ENCODE results near the gene COA5.

Gene COA5

DNA sequence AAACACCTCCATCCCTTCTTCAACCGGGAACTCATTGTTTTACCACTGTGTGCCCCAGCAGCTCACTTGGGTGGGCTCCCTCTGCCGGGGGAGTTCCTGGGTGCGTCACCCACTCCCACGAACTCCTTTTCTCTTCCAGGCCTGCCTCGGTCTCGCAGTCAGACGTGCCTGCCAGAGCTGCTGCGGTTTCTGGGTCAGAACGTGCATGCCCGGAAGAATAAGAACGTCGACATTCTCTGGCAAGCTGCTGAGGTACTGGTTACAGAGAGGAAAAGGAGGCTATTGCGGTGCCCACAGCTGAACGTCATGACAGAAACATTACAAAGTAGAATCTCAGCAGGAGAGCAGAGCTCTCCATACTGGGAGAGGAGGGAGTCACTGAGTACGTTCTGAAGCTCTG is 35.6 kb downstream of the COA5 start:
- FAIRE-seq (no peak), DNase-seq (ENCODE audit: insufficient read length, low spot score) (no peak)

GRCh38 chr2:98572211-98572610 is 36.1 kb downstream of the COA5 start:
- DNase-seq (ENCODE audit: insufficient read length, low spot score) (no peak), FAIRE-seq (no peak)

DNA sequence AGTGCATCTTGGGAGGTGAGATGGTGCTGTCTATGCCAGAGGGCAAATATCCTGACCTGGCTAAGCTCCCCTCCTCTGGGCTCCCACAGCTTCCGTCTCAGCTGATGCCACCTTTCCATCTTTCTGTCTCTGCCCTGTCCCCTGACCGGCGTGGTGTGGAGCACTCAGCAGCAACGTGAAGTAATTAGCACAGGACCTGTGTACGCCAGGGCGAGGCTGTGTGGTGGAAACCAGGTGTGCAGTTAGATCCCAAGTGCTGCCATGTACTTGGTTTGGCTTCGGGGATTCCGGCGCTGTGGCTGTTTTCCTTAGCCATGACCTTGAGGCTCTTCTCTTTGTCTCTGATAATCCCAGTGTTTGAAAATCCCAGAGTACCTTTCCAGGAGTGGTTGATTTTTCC is 36.5 kb downstream of the COA5 start:
- DNase-seq (ENCODE audit: insufficient read length, low spot score) (no peak), FAIRE-seq (no peak)

DNA sequence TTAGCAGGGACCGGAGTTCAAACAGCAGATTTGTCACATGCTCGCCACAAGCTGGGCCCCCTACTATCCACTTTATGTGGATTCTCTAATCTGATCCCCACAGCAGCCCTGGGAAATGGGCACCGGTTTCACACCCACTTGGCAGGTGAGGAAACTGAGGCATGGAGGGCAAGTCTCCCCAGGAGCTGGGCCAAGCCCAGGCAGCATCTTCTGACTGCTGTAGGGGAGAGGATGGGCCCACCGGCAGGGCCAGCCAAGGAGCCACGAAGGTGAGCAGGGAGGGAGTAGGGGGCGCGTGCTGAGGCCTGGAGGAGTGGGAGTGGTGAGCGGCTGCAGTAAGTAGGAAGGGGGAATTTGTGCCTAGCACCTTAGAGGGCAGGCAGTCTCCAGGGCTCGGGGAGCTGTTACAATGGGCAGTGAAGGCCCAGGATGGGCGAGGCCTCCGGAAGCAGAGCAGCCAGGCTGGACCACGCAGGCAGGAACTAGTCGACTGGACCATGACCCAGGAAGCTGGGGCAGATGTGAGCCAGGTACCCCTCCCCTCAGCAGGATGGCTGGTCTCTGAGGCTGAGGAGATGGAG is 37.1 kb downstream of the COA5 start:
- DNase-seq (ENCODE audit: insufficient read length, low spot score) (no peak), FAIRE-seq (no peak)

DNA sequence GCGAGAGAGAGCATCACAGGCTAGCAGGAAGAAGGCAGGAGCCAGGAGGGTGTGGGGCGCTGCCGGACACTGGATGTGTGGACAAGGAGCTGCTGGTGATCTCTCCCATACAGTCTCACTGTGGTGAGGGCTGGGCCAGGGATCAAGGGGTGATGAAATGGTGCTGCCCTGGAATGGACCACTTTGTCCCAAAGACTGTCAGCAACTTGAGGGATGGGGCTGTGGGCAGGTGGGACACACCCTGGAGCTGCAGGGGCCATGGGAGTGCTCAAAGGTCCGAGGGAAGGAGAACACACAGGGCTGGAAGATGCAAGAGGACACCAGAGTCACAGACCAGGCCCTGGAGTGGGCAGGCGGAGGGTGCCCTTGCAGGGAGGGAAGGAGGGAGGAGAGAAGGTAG is 38.0 kb downstream of the COA5 start:
- no peak for FAIRE-seq
- DNase-seq (ENCODE audit: insufficient read length, low spot score): no peak

GRCh38 chr2:98569915-98570314 is 38.4 kb downstream of the COA5 start:
- DNase-seq (ENCODE audit: insufficient read length, low spot score) (no peak), FAIRE-seq (no peak)

DNA sequence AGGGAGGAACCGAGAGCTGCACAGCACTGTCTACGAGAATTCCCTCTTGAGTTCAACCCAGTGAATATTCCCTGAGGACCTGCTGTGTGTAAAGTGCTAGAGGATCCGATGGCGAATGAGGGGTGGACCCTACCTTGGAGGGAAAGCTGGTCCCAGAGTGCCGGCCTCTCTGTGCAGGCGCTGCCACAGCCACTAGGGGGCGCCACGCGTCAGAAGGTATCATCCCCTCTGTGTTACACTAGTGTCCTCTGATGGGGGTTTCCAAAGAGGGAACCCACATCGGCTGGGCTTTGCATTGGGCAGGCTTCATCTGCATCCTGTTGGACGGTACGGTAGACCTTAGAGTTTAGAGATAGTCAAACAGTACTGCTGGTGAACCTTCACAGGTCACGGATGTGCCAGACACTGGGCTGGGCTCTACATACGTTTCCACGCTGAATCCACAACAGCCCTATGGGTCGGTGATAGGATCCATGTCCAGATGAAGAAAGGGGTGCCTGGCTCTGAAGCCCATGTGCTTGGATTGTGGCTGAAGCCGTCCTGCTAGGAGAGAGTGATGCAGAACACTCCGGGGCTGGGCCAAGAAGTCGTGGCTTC is 39.0 kb downstream of the COA5 start:
- FAIRE-seq (peak; percentile 33), DNase-seq (ENCODE audit: insufficient read length, low spot score) (peak; percentile 69)

DNA sequence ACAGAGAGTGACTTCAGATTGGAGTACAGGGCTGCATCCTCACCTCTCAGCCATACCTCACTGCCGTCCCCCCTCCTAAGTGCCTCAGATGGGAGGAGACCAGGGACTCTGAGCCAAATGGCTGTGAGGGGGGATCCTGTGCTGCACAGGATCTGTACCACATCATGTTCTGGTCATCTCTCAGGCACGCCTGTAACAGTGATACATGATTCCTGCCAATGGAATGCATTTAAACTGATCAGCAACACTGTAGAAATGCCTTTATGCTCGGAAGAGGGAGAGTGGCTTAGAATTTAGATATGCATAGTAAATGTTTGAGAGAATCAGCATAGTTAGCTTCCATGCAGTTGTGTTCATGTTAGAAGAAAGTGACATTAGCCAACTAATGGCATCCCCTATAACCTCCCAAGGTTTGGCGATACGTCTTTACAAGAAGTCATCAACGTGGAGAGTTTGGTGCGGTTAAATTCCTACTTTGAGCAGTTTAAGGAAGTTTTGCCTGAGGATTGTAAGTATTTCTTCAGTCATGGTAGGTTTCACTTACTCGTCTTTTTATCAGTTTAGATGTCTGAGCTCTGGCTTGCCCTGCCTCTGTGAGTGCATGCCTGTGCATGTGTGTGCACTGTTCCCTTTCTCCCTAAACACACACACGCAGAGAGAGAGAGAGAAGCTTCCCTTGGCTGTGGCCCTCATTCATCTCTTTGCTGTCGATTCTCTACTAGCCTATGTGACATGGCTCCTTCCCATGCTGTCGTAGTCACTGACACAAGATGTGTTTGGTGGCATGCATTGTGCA is 40.0 kb downstream of the COA5 start:
- no peak for DNase-seq (ENCODE audit: insufficient read length, low spot score)
- peak; percentile 81 for FAIRE-seq

- no peak for DNase-seq (ENCODE audit: insufficient read length, low spot score)
- no peak for FAIRE-seq
These were observed 42.4 kb downstream of the COA5 start for GRCh38 chr2:98565941-98566340.

DNA sequence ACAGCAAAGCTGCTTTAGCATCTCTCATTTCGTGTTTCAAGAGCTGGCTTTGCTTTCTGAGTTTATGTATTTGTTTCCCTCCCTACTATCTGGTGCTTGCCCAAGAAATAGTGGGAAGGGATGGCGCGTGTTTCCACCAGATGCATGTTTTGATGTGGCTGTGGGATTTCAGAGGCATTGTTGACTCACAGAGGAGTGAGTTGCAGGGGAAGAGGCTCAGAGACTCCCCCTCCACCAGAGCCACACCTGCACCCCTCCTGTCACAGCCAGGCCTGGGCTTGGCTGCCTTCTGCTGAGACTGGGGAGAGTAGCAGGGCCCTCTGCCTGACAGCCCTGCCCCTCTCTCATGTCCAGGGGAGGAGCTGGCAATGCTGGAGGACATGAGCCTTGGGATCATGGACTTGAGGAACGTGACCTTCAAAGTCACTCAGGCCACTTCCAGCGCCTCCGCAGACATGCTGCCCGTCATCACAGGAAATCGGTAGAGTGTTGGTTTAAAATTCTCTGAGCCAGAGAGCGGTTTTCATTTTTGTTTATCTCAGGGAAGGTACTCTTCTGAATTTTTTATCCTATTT is 42.9 kb downstream of the COA5 start:
- DNase-seq (ENCODE audit: insufficient read length, low spot score) (no peak), FAIRE-seq (no peak)

DNA sequence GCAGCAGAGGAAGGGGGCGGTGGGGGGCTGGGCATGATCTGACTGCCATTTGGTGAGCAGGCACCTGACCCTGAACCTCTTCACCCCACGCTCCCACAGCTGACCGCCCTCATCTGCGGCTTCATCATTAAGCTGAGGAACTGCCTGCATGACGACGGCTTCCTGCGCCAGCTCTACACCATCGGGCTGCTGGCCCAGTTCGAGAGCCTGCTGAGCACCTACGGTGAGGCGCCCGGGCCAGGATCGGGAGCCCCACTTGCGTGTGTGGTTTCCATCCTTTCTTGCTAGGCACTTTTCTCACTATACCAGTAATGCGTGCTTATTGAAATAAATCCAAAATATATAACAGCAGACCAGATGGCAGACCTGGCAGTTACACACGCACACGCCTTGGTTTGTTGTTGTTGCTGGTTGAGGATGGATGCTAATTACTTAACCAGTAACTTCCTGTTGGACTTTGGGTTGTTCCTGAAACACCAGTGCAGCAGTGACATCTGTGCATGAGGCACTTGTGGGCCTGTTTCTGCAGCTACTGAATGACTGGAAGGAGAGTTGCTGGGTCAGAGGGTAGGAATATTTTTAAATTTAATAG is 43.7 kb downstream of the COA5 start:
- no peak for FAIRE-seq

DNA sequence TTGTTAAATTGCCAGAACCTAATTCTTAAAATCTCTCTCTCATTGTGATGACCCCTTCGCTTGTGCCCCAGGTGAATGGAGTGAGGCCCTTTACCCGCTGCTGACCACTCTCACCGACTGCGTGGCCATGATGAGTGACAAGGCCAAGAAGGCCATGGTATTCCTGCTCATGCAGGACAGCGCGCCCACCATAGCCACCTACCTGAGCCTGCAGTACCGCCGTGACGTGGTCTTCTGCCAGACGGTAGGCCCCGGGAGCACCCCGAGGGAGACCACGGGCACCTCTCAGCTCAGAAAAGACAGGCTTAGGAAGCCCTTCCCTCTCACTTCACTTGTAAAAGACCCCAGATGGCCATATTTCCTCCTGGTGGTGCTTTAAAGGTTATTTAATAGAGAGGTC is 44.9 kb downstream of the COA5 start:
- DNase-seq (ENCODE audit: insufficient read length, low spot score): no peak
- FAIRE-seq: no peak

More for the DNA sequence above, 43.7 kb downstream of the COA5 start:
- no peak for DNase-seq (ENCODE audit: insufficient read length, low spot score)

- FAIRE-seq: no peak
- no peak for DNase-seq (ENCODE audit: insufficient read length, low spot score)
These were observed 46.2 kb downstream of the COA5 start for GRCh38 chr2:98561902-98562695.

GRCh38 chr2:98561018-98561417 is 47.3 kb downstream of the COA5 start:
- DNase-seq (ENCODE audit: insufficient read length, low spot score) (no peak), FAIRE-seq (no peak)

- peak; percentile 4 for FAIRE-seq
- DNase-seq (ENCODE audit: insufficient read length, low spot score): no peak
These were observed 48.0 kb downstream of the COA5 start for GRCh38 chr2:98560256-98560771.

- DNase-seq (ENCODE audit: insufficient read length, low spot score): no peak
- no peak for FAIRE-seq
These were observed 48.7 kb downstream of the COA5 start for GRCh38 chr2:98559581-98559980.

DNA sequence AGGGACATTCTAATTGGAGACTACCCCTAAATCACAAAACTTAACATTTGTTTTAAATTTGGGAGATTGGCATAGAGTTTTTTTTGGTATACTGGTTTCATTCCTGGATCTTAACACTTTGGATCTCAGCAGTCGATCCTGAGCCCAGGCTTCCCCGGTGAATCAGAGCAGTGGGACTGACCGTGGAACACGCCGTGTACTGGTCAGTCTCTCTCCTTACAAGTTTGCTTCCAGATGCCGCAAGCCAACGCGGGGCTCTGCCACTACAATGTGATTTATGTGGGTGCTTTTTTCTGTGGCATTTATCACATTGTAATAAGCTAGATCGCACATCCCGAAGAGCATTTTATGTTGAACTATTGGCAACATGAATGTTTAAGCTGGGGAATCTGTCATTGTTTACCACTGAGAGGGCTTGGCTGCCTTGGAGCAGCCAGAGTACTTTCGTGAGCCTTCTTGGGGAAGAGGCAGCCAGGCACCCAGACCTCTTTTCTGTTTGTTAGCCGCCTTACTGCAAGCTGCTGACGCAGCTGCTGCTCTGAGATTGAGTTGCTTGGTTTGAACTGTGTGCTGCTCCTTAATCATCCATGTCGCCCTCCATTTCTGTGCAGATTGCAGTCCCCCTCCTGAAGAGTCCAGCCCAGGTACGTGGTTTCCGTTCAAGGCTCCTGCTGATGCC is 49.3 kb downstream of the COA5 start:
- DNase-seq (ENCODE audit: insufficient read length, low spot score) (no peak), FAIRE-seq (no peak)

DNA sequence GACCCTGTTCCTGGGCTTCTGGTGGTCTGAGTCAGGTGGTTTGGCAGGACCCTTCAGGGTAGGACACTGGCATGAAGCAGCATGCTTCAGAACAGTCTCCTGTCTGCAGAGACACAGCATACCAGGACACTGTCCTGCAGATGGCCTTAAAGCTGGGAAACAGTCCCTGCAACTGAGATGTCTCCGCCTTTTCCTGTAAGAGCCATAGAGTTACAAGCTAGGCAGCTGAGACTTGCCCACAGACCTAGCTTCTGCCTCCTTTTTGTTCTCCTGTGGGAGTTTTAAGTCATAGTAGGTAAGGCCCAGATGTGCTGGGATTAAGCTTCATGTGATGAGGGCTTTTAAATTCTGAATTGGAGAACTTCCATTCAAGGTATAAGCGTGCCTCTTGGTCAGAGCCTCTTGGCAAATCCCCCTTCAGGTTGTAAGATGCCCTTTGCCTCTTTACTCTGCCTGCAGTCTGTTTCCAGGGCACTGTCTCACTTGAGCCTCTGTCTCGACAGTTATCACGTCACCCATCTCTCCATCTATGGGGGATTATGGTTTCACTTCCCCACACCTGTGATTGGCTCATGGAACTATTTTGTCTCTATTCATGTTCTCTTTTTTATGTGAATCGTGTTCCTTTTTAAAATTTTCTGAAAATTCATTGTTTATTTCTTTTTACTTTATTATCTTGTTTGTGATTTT is 51.8 kb downstream of the COA5 start:
- no peak for FAIRE-seq
- no peak for DNase-seq (ENCODE audit: insufficient read length, low spot score)

- DNase-seq (ENCODE audit: insufficient read length, low spot score): no peak
- FAIRE-seq: no peak
These were observed 52.6 kb downstream of the COA5 start for GRCh38 chr2:98555696-98556095.
